IPS-NIHi7 (cell line): Measurements from ENCODE around the gene MAML2.

ENCODE experiments used
- DNase-seq: peaks from one replicate; pipeline ENCODE4 v3.0.0; 2012; ENCODE audit warnings: mixed read lengths; ENCODE audit errors: extremely low spot score

Gene MAML2

DNA sequence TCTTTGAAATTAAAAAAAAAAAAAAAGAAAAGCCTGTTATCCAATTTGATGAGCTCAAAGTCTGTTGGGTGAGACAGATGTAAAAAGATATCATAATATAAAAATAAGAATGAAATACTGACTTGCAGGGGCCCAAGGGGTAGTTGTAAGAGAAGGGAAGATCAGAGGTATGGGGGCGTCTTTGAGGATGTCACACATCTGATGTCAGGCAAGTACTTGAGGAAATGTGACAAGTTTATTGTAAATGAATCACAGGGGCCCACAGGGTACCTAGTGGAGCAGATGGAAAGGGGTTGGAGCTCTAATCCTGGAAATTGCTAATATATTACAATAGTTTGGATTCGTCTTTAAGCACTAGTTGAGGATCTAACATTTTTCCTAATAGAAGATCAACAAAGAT lies 131.6 kb downstream of the MAML2 start:
- no peak for DNase-seq

DNA sequence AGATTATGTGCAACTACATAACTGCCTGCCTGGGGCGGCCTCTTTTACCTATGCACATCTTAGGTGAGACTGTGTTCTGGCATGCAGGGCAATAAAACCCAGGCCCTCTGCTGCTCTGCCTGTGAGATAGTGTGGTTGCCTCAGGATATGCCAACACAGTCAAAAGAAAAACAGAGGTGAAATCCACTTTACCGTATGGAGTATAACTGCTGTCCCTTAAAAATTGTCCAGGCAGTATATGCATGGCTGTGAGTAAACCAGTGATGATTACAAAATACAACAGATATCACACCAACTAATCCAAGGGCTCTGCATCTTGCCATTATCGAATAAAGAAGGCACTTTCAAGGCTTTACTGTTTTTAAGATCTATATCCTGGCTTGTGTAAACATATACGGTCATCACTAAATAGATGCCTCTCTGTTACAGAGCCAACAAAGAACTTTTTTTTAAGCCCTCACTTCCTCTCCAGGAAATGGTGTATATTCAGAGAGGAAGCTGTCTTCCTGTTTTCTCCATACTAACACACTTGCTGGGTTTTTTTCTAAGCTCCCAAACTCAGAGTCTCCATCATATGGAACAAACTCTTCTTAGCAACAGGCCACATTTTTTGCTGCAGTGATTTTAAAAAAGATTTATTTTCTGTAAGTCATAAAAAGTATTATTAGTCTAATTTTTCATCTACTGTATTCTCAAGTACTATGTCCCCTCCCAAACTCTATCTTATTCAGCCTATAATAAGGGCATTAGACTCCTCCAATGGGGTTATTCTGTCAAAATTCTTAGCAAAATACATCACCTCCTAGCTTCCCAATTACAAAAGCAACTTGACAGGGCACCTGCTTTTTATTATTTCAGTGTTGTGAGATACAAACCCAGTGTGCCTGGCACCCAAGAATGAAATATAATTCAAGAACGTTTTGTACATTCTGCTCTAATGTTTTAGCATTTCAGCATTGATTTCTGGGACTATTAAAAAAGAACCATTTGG lies 135.2 kb downstream of the MAML2 start:
- DNase-seq = no peak

DNA sequence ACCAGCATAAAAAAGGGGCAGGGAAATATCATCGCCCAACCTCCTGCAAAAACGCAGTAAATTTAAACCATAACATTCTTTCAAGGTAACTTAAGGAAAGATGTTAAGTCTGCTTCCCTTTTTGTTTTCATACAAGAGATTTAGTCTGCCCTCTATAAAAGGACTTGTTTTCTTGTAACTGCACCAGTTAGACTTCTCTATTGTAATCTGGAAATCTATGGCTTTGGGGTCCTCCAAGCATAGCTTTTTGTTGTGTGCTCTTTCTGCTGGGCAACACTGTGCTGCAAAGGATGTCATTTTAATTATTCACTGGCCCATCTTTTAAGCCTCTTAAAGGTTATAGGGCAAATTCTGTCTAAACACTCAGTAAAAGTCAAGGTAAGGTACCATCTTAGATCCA lies 136.0 kb downstream of the MAML2 start:
- DNase-seq = no peak

DNA sequence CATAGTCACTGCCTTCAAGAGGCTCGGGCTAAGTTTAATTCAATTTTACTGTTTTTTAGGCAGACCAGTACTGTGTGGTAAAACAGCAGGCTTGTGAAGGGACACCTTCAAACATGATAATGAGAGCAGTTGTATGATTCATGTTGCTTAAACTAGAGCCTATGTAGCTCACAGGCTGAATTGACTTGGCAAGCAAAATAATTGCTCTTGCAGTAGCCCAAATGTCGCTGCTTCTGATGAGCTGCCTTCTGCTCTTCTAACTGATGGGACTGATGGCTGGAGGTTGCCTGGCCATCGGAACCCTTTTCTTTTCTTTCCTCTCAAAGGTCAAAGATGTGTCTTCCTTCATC lies 137.6 kb downstream of the MAML2 start:
- DNase-seq = no peak

DNA sequence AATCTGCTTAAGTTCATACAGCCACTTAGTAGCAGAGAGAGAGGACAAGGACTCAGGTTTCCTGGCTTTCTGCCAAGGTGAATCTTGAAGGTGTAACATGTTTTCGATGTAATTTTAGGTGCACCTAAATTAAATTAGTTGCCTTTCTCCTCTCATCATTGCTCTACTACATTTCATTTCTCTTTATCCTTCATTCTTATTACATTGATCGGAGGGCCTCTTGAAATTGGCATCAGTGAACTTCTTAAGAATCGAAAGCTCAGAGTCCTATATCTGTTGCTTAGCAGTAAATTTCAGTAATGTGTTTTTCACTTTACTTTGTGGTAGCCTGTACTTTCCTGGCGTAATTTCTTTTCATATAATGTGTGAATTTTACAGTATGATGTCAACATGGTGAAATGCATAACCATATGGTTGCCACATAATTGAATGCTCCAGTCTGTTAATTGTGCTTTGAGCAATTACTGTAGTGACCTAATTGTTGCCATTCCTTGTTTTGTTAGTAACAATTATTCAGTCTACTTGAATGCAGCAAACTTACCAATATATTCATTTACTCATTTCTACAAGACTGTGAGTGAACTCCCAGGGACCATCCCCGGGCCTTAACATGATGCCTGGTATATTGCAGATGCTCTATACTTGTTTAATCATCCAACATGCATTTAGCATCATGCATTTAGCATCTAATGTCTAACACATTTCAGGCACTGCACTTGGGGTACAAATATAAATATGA lies 138.1 kb downstream of the MAML2 start:
- no peak for DNase-seq

DNA sequence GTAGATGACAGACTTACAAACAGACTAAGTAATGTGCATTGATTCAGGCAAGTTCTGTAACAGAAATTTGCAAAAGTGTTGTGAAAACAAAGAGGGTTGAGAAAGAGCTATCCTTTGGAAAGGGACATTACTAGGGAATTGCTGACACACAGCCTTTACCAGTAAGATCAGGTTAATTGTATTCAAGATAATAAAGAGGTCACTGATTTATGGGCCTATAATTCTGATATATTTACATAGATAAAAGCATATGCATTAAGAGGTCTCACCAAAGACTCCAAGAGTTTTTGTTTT lies 138.7 kb downstream of the MAML2 start:
- DNase-seq = no peak

DNA sequence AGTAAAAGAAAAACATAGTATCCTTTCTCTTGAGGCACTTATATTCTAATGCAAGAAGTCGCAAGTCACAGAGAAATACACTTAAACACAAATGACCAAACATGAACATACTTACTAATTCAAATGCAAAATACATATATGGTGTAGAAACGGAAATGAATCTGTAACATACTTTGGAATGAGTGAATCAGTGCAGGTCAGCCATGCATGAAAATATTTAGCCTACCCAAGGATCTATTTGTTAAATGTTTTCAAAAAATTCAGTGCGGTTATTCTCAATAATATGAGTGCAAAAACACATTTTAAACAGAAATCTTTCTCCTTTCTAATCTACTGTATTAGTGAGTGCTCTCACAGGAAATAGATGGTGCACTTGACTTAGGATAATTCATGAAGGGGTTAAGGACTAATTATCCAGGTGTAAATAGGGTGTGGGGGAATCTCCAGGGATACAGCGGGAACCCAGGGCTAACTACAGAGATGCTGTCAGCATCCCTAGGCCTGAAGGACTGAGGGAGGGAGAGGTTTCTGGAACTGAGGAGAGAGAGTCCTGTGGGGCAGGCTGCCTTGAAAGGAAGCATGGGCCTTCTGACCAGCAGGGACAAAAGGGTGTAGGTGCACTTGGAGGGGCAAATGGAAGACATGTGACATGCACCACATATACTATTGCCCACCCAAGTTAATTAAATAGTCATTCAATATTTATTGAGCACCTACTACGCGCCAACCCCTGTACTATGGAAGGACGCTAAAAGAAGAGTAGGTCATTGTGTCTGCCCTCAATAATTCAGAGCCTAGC lies 139.2 kb downstream of the MAML2 start:
- no peak for DNase-seq

DNA sequence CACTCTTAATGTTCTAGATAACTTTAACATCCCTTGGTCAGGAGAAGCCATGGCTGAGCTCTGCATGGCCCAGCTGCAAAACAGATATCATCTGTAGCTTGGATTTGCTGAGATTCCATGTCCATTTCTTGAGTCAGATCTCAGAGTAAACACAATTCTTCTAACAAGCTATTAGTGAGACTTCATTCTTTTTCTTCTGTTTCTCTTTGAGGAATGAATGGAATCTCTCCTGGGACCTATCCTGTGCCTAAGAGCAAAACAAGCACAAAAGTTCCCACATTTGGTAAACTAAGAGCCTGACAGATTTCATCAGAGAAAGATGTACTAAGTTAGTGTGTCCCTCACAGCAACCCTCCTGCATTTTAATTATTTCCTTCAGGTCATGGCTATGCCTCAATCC lies 142.8 kb downstream of the MAML2 start:
- no peak for DNase-seq

DNA sequence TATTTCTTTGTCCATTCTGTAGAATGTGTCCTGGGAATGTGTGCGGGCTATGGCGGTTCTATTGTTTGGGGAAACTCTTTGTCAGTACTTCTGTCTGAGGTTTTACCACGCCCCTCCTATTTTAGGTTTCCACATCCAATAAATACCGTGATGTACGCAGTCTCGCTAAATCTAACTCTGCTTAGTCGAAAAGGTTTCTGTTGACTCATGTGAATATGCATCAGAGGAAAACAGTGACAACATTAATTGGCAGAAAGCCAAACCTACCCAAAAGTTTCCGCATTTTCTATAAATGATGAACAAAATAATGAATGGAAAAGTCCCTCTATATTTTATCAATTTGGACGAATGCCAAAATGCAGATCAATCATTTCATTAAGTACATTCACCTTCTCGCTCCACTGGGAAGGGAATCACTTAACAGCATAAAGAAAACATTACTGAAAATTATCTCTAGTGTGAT lies 143.4 kb downstream of the MAML2 start:
- DNase-seq = no peak

DNA sequence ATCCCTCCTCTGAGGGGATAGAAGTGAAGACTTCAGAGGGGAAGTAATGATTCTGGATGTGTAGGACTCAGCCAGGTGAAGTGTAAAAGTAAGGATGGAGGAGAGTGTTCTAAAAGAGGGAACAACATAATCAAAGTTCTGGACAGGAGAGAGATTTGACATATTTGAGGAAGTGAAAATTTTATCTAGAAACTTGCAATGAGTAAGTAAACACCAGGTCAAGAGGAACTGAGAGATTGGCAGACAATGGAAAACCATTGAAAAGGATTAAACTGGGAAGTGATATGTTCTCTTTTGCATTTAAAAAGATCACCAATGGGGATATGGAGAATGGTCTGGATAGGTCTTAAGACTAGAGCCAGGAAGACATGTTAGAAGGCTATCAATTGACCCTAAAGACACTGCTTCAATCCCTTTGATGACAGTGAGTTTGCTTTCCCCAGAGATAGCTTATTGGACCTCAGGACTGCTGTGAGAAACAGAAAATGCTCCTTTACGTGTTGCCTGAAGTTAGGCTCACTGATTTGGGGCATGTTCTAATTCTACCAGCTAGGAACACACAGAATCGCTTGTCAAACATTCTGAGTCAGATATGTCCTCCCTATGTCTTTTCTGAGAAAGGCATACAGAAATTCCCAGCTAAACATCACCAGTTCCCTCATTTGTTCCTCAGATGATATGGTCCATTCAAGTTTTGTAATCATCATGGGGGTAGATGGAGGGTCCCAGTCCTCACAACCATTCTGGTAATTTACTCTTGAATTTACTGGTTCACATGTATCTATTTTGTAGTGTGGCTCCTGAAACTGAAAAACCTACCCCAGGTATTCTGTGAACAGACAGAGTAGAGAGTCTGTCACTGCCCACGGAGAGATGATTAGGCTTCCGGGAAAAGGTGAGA lies 144.9 kb downstream of the MAML2 start:
- no peak for DNase-seq

DNA sequence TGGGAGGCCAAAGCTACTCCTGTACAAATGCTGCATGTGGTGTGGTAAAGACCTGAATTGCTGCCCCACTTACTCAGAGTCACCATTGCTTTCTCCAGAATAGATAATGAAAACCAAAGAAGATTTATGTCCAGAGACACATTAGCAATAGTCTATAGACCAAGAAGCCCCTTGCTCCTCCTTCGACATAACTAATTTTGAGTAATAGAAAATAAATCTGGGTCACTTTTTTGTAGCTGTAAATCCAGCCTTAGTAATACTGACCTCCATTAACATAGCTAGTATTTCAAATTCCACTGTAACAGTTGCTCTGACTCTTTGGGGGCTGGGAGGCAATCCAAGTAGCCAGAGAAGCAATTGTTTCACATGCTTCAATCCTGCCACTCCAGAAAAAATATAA lies 145.9 kb downstream of the MAML2 start:
- DNase-seq = no peak

DNA sequence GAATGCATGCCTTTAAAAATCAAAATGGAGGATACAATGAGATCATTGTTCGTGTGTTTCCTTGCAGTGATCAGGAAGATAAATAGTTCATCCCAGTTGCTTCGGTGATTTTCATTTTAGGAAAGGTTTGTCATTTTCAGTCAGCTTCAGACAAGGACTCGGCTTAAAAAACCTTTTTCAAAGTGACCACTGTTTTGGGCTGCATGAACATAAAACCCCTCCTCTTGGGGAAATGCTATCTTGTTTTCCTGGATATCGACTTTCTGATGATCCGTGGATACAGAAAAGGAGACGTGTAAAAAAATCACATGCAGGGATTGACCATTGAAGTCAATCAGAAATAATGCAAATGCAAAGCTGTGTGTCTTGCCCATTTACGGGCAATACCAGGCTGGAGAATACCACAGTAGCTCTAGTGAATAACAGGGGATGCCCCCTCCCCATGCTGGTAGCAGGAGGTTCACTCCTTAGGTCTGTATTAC lies 146.8 kb downstream of the MAML2 start:
- no peak for DNase-seq

DNA sequence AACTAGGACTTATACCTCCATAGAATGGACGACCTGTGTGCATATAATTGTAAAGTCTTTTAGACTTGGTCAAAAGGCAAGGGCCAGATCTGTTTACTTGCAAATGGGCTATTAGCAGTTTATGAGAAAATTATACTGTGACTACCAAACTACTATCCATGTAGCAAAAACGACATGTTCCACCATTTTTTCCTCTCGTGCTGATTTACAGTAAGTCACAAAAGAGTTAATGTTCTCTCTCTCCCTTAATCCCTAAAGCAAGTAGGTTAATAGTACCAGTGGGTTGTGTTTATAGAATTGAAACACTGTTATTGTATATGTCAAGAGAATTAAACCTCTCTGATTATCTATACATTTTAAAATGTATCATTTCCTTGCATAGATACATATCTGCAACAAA lies 147.3 kb downstream of the MAML2 start:
- DNase-seq = no peak

DNA sequence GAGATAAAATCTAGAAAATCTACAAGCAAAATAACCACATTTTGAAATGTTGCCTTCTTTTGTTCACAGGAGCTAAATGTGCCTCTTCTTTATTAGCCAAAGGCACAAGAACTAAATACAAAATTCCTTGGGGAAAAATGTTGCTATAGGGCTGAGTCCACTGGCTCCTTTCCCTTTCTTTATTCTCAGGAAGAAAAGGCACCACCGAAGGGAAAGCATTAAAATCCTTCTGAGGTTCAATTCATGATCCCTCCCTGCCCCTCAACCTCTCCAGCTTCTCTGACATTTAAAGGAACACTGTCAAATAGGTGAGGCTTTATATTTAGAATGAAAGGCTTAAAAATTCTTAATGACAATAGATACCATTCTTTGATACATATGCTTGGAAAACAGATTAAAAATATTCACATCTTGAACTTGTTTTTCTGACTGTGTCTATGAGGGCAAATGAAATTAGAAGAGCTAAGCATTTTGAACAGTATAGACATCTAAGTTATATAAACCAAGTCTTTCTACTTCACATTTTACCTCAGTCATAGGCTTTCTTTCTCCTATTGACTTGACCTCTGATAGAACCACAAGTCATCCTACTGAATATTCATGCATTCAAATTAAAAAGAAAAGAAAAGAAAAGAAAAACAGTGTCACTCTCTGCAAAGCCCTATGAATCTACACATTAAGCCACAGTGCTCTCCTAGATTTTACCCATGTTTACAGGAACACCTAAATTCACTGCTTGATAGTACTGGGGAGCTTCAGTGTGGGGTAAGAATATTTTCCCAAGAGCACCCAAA lies 148.2 kb downstream of the MAML2 start:
- no peak for DNase-seq

DNA sequence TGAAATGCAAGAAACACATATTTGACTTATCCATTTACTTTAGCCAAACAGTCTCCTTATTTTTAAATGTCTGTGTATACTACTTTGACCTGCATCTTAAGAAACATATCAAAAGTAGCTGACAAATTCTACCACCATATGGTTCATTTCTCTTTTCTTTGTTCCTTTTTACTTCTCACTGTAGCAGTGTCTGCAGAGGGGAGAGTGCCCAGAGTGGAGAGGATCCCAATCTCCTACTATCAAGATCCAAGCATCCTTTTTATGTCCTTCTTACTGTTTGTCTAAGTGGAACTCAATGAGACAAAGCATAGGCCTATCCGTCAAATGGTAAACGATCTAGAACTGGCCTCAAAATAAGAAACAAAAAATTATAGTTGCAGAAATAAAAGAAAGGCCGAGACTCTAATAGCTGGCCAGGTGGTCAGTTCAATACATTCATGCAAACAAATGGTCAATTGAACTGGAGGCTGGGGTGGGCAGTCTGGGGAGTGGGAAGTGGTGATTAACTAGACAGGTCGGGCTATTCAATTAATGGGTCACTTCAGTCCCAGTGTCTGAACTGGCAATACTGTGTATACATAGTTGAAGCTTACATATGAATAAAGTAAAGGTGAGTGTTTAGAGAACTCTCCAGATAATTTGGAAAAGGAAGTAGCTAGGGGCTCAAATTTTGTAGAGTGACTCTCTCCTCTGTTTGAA lies 149.1 kb downstream of the MAML2 start:
- DNase-seq = no peak

DNA sequence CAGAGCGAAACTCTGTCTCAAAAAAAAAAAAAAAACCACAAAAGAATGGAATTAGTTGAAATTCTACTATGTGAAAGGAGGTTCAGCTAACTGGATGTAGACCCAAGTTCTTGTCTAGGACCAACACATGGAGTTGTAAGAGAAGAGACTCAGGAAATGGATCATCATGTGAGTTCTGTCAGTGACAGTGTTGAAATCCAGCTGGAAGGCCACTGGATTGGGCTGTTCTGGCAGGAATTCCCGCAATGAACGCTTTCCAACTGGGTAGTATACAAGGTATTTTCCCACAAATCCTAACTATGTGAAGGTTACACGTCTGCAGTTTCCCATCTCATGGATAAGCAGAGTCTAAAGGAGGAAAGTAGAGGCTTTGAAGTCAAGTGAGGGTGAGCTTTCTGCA lies 151.2 kb downstream of the MAML2 start:
- no peak for DNase-seq

DNA sequence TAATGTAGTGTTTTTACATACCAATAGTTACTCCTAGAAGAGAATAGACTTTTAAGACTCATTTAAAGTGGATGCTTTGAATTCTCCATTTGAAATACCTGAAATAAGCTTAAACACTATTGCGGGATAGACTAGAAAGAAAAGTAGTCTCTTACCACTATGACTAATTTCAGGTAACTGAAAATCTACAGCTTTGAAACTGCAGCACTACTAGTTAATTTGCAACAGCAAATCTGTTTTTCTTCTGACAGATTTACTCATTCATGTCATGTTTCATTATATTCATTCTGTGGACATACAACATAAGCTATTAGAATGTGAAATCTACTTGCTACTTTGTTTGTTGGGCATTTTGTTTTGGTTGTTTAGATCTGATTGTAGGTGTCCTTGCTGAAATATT lies 153.6 kb downstream of the MAML2 start:
- DNase-seq = no peak

DNA sequence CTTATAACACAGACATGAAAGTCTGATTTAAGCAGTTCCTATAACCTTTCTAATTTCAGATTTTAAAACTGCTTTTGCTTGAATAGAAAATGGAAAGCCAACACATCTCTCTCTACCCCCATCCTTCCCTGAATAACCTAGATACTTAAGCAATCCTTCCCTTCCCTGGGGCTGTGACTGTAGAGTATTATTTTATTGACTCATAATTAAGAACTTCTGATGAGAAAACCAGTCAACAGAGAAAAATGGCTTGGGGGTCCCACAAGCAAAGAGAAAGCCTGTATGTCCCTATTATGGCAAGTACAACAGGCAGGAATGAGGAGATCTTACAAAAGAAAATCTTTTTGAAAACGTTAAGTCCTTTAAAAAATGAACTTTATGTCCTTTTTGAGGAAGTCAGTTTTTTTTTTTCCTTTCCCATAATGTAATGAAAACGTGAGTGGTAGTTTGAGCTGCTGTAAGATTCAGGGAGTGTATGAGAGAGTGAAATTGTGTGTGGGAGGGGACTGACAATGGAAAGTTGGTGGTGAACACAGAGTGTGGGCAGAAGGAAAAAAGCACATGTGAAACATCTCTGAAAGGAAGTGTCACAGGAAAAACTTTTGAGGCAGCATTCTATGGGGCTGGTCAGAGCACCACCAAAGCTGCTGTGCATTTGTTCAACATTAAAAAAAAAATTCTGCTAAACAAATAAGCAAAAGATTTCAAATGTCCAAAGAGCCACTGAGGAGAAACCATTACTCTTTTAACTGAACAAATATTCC lies 154.6 kb downstream of the MAML2 start:
- no peak for DNase-seq

DNA sequence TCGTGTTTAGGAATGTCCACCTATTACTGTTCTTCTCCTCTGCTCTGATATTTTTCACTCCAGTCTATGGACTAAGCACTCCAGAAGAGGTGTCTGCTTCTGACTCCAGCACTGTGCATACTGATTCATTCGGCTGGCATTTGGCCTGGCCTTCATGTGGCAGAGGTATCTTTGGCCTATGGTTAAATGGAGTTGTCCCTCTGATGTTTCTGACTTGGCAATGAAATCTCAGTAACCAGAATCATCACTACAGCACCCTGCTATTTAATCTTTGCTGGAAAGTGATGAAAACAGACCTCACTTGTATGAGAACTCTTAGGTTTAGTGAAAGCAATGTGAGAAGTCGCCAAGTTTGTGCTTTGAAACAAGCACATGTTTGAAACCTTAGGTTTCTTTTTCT lies 155.2 kb downstream of the MAML2 start:
- no peak for DNase-seq
